Posterior cingulate gyrus (tissue), 11 donors: Measurements from ENCODE around the gene SLC1A4.

Source experiments
- DNase-seq, 10 donors: peaks; one replicate each; pipeline versions ENCODE4 v3.0.0 to v3.0.0-alpha.2; 2020 to 2021; ENCODE audit warnings: mixed read lengths in 3 of 10
- intact Hi-C: fragments of 100-400 bp; cut with DNase I; formaldehyde crosslinking; loops from one replicate; pipeline ENCODE4 v1.15.1; 2023

Gene SLC1A4

DNA sequence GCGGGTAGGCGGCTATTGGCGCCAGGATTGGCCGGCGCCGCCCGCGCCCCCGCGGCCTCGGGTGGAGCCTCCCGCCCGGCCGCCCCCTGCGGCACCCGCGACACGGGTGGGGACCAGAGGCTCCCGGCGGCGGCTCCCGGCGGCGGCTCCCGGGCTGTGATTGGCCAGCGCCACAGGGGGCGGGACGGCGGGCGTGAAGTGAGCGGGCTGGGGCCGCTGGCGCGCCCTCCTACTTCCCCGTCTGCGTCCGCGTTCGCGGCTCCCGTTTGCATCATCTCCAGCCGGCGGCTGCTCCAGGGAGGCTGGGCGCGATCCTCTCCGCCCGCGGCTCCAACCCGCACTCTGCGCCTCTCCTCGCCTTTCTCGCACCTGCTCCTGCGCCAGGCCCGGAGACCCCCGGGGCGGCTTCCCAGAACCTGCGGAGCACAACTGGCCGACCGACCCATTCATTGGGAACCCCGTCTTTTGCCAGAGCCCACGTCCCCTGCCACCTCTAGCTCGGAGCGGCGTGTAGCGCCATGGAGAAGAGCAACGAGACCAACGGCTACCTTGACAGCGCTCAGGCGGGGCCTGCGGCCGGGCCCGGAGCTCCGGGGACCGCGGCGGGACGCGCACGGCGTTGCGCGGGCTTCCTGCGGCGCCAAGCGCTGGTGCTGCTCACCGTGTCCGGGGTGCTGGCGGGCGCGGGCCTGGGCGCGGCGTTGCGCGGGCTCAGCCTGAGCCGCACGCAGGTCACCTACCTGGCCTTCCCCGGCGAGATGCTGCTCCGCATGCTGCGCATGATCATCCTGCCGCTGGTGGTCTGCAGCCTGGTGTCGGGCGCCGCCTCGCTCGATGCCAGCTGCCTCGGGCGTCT lies at the start of gene SLC1A4:
Gene SLC1A4 (plus strand): TSS at position 274 of the 856 bp plus-strand sequence. CDS start 245 bp downstream, at position 519.
- peak; percentile 86 to 99 (median 94) for DNase-seq
- intact Hi-C loops = loop anchor here (2.0 to 10.0 kb wide), 4 partner anchors 65 to 467 kb away; partner anchors contain the start of genes AFTPH, CEP68 and RAB1A

DNA sequence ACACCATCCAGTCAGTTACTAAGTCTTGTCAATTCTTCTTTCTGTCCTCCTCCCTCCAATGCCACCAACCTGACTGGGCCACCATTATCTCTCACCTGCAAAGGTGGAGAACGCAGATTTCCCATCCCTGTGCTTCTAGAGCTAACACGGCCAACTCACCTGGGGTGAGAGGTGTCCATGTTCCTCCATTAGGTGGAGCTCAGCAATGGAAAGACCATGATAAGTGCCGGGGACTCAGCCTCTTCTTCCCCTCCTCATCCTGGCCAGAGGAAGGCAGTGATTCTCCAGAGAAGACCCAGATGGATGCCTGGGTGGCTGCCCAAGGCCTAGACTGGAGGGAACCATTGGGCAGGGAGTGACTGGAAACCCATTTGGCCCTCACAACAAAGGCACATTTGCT lies 48.1 kb upstream of the SLC1A4 start:
- intact Hi-C loops = no loop called here
- DNase-seq = no peak

- intact Hi-C loops = no loop called here
- no peak for DNase-seq
Measured at GRCh38 chr2:64941801-64942200, 47.4 kb upstream of the SLC1A4 start.

GRCh38 chr2:64942693-64943092 lies 46.5 kb upstream of the SLC1A4 start:
- intact Hi-C loops = no loop called here

DNA sequence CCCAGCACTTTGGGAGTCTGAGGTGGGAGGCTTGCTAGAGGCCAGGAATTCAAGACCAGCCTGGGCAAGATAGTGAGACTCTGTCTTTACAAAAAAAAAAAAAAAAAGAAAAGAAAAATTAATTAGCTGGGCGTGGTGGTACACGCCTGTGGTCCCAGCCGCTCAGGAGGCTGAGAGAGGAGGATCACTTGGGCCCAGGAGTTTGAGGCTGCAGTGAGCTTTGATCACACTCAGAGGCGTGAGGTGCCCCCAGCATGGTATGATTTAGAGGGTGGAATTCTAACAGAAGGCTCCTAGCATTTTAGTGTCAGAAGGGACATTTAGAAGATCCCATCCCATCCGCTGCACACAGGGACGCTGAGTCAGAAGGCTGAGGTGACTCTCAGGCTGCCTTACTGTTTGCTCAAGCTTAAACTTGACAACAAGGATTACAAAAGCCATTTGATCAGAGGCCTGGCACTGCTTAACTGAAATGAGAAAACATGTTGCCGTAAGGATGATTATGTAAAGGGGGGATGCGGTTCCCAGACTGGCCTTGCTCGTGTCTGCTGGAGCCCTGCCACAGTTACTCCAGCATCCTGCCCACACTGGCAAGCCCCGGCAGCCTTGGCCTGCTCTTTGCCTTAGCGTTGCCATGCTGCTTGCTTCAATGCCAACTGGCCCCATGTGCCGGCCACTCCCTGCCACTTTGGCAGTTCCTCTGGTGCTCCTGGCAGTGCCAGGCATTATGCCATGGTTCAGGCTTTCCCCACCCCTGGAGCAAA lies 45.6 kb upstream of the SLC1A4 start:
- peak; percentile 37 to 94 (median 66) for DNase-seq
- intact Hi-C loops = no loop called here

More at GRCh38 chr2:64942693-64943092, 46.5 kb upstream of the SLC1A4 start:
- DNase-seq = peak in 6 of 10 donors; percentile 25 to 94 (median 64)

GRCh38 chr2:64944484-64944883 lies 44.7 kb upstream of the SLC1A4 start:
- DNase-seq = peak in 1 of 10 donors; percentile 72
- intact Hi-C loops = no loop called here

- DNase-seq = peak in 1 of 10 donors; percentile 71
- intact Hi-C loops = no loop called here
Measured at GRCh38 chr2:64945973-64946768, 43.0 kb upstream of the SLC1A4 start.

DNA sequence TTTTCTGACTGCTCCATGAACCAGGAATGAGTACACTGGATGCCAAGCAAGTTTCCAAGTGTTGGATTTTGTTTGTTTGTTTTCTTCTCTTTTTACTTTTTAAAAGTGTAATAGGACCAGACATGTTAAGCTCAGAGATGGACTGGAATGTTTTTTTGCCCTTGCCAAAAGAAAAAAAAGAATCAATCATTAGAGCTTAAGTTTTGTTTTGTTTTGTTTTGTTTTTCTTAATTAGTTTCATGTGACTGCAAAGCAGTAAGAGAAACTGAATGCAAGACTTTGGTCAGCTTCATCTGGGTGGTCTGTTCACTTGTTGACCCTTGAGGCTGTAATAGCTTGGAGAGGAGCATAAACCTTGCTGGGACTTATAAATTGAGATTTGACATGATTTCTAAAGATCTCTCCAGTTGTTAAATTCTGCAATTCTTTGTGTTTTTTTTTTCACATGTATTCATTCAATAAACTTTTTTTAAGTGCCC lies 42.4 kb upstream of the SLC1A4 start:
- DNase-seq = no peak
- intact Hi-C loops = no loop called here

DNA sequence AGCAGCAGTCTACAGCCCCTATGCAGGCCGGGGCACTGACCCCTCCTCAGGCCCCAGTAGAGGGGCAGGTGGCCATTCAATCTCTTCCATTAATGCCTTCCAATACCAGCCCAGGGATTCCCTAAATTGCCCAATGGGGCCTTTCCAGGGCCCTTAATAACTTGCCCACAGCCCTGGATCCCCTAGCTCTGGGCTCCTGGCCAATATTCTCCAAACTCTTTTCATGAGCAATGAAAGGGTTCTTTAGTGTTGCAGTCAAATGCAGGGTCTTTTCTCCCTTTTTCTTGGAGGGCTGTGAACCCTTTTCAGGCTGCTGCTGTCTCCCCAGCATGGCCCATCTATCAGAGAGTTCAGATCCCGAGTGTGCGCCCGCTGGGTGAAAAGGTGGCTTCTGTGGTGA lies 41.3 kb upstream of the SLC1A4 start:
- intact Hi-C loops = no loop called here
- no peak for DNase-seq

DNA sequence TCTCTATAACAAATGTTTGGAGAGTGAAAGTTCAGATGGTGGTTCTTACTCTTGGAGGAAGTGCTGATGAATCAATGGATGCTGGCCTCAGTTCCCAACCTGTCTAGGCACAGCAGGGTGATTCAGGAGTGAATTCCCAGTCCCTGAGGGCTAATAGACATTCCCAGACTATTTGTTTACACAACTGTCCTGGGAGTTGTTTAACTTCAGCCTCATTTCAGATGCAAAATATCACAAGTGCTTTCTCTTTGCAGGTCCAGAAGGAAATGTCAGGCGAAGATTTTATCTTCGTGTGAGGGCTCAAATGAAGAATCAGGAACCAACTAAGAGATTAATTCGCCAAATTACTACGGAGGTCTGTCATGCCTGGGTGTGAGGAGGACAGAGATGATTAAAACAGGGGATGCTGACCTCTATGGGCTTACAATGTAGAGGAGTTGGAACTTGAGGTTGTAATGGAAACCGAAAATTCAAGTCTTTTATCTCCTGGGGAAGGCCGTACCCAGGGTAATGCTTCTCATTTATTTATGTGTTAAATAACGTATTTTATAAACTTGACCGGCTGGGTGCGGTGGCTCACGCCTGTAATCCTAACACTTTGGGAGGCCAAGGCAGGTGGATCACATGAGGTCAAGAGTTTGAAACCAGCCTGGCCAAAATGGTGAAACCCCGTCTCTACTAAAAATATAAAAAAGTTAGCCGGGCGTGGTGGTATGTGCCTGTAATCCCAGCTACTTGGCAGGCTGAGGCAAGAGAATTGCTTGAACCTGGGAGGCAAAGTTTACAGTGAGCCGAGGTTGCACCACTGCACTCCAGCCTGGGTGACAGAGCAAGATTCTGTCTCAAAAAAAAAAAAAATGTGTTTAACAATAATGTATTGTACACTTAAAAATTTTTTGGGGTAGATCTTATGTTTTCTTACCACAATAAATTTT lies 38.7 kb upstream of the SLC1A4 start:
- intact Hi-C loops = no loop called here
- no peak for DNase-seq

GRCh38 chr2:64951306-64951953 lies 37.8 kb upstream of the SLC1A4 start:
- DNase-seq = no peak
- intact Hi-C loops = no loop called here

DNA sequence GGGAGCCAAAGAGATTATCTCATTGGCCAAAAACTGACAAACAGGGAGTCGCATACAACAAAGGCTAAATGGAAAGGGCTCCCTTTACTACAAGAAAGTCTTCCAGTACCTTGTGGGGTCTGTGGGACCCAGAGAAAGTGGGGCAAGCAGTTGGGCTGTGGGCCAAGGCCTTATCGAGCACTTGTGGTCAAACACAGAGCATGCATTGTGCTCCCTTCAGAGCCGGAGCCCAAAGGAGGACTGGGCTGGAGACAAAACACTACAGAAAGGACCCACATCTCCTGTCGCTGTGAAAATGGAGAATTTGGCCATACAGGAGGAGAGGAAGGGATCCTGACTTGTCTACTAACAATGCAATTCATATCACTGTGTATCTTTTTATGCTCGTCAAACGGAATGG lies 37.1 kb upstream of the SLC1A4 start:
- intact Hi-C loops = no loop called here
- no peak for DNase-seq

DNA sequence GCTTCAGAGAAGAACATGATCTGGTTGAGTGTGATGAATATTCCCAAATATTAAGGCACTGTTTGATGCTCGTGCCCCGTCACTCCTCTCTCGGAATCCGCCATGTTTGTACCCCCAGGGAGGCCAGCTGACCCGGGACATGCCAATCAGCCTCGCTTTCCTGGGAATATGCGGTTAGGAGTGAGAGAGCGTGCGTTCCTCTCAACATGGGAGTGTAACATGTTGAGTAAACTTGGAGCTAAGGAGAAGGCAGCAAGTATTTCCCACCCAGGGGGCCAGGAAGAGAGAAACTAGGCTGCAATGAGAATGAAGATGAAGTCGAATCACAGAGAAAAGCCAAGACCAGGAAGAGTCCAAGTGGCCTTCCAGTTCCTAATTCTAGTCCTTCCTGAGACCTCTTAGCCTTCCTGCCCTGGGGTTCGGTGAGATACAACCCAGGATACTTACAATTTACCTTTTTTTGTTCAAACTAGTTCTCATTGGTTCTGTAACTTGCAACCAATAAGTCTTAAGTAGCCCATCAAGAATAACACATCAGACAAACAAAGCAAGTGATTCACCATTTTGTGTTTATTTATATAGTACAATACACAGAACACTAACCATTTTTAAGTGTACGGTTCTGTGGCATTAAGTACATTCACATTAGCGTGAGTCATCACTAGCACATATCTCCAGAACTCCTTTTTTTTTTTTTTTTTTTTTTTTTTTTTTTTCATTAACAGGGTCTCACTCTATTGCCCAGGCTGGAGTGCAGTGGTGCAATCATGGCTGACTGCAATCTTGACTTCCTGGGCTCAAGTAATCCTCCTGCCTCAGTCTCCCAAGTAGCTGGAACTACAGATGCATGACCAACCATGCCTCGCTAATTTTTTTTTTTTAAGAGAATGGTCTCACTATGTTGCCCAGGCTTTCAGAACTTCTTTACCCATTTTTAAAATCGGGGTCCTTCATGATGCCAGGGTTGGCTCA lies 36.4 kb upstream of the SLC1A4 start:
- DNase-seq = no peak
- intact Hi-C loops = no loop called here

DNA sequence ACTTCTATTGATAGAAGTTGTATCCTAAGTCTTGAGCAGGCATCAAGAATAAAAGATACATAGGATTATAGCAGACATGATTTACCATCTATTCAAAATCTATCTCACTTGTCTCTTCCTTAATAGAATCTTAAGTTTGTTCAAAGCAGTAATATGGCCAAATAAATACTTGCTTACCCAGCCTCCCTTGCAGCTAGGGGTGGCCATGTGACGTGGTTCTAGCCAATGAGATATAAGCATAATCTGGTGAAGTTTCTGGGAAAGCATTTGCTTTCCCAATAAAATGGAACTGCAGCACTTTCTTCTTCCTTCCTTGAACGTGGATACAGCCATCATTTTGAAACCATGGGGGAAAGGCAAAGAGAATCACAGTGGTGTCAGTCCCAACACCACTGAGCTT lies 33.7 kb upstream of the SLC1A4 start:
- intact Hi-C loops = no loop called here
- DNase-seq = no peak

- intact Hi-C loops = no loop called here
- DNase-seq = no peak
Measured at GRCh38 chr2:64957109-64957903, 31.9 kb upstream of the SLC1A4 start.

DNA sequence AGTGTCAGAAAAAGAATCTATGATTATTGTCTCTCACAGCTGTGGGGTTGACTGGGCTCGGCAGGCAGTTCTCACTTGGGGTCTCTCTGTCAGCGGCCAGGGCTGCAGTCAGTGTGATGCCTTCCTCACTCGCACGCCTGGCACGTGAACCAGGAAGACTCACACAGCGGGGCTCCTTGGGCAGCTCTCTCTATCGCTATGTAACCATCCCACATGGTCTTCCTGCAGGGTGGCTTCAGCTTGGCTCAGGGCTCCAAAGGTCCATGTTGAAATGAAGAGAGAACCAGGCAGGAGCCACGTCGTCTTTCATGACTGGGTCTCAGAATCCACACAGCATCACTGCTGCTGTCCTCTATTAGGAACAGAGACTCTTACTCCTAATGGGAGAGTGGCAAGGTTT lies 30.6 kb upstream of the SLC1A4 start:
- intact Hi-C loops = no loop called here
- DNase-seq = no peak

- intact Hi-C loops = no loop called here
Measured at GRCh38 chr2:64960819-64961218, 28.4 kb upstream of the SLC1A4 start.

More at GRCh38 chr2:64960819-64961218, 28.4 kb upstream of the SLC1A4 start:
- DNase-seq = no peak
